Activated gamma-delta T cell (primary cell): ENCODE data around the gene SCN7A.
"Not testable (repeated sequence)": the region's sequence is repeated elsewhere in the genome, so short reads cannot be mapped to it uniquely, and the experiment has no call there.

ENCODE experiments used
- DNase-seq: peaks from one replicate; lab custom pipeline; 2025; lab: John Stamatoyannopoulos, UW

SCN7A gene

DNA sequence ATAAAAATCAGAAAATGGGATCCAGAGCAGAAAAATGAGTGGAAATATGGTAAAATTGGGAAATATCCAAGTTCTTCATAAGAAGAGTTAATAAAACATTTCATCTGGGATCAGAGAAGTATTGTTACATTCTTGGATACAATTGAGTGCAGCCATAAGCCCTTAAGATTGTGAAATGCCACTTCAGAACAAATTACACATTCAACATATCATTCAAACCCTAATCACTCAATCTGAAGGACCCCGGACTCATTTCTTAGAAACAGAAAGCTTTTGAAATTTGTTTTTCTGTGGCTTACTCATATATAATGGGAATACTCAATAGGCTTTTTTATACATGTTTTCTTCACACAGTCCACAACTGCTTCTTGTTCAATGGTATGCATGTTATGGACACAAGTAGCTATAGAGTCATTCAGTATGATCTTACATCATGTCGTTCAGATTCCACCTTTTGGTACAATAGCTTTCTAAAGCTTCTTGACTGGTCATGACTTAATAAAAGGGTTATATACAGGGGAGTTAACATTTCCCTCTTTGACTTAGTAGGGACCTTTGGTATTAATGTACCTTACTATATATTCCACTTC lies 39.9 kb downstream of the SCN7A start:
- DNase-seq = no peak

- DNase-seq = no peak
Observed at GRCh38 chr2:166451468-166451867, 42.6 kb downstream of the SCN7A start.

DNA sequence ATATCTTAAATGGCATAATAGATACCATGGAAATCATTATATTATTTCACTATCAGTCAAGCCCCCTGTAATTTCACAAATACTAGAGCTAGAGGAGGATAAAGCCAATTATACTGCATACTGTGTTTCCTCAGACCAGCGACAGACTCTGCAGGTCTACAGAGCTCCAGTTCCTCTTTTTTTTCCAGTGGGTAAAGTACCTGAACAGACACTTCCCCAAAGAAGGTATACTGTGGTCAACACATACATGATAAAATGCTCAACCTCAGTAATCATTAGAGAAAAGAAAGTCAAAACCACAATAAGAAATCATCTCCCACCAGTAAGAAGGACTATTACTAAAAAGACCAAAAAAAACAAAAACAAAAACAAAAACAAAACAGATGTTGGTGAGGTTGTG lies 44.6 kb downstream of the SCN7A start:
- DNase-seq = no peak

GRCh38 chr2:166448106-166448505 lies 45.9 kb downstream of the SCN7A start:
- no peak for DNase-seq

DNA sequence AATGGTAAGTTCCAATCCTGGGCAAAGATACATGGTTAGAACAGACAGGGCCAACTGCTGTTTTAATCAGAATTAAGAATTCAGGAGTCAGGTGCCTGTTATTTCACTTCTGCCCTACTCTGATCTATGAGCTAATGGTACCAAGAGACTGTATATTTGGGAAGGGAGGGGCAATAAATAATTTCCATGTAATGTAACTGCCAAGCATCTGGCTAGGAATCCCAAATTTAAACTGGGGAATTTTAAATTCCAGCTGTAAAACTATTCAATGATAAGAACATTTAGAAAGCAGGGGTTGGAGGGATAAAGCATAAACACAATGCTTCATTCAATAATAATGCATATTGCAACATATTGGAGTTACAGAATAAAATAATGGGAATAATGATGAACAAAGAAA lies 49.7 kb downstream of the SCN7A start:
- DNase-seq = no peak

DNA sequence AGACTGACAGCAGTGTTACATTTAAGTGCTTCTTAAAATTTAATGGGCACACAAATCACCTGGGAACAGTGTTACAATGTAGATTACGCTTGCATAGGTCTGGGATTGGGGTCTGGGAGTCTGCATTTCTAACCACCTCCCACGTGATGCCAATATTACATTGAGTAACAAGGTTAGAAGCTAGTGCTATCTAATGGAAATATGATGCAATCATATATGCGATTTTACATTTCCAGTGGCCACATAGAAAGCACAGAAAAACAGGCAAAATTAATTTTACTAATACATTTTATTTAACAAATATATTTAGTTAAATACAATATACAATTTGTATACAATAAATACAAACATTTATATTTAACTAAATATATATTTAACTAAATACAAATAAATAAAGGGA lies 53.7 kb downstream of the SCN7A start:
- DNase-seq = no peak

DNA sequence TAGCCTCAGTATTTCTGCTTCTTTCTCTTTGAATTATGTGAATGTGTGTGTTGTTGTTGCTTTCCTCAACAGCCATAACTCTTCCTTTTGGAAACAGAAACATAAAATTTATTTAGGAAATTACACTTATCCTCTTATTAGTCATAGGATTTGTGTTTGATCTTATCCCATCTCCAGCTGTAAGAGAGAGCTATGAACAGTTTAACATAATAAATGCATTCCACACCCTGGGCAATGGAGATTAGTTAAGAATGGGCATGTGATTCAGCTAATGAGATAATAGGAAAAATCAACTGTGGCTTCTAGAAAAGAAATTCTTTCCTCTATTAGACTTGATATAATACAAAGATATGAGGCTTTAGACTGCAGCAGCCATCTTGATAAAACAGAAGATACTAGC lies 55.0 kb downstream of the SCN7A start:
- no peak for DNase-seq

DNA sequence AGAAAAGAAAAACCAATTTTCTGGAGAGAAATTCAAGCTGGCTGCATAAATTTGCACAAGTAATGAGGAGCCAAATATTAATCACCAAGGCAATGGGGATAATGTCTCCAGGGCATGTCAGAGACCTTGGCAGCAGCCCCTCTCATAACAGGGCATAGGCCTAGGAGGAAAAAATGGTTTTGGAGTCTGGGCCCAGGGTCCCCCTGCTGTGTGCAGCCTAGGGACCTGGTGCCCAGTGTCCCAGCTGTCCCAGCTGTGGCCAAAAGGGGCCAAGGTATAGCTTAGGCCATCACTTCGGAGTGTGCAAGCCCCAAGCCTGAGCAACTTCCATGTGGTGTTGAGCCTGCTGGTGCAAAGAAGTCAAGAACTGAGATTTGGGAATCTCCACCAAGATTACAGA lies 57.1 kb downstream of the SCN7A start:
- no peak for DNase-seq

- no peak for DNase-seq
Observed at GRCh38 chr2:166436189-166436588, 57.9 kb downstream of the SCN7A start.

- no peak for DNase-seq
Observed at GRCh38 chr2:166434491-166434890, 59.6 kb downstream of the SCN7A start.

DNA sequence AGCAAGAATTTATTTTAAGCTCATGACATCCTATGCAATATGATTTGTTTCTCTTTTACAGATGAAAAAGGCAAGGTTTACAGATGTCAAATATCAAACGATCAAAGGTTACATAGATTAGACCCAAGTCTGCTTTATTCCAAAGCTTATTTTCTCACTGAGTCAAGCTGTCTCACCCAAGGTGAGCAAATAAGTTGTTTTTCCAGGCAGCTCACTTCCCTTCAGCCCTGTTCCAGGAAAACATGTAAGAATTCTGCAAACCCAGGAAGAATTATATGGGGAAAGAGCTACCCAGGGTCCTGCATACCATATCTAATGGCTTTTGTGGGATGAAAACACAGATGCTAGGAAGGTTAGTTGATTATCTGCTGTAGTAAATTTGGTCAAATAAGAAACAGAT lies 60.6 kb downstream of the SCN7A start:
- DNase-seq = no peak

DNA sequence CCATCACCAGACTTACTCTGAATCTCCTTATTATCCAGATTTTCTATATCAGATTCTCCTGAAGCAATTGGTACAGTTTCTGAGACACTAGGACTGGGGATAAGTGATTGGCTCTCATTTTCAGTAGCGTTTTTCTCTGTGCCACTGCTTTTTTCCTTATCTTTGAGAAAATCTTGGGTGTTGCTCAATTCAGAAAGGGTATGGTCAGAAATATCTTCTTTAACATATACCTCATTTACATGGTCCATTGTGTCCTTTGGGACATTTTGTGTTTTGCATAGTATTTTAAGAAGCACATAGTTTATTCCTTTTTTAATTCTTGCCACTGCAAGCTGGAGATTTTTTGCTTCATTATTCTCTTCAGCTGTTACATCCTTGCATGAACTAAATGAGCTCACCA lies 61.7 kb downstream of the SCN7A start:
- DNase-seq = no peak

GRCh38 chr2:166424841-166425240 lies 69.2 kb downstream of the SCN7A start:
- DNase-seq = no peak

GRCh38 chr2:166419616-166419934 lies 74.5 kb downstream of the SCN7A start:
- no peak for DNase-seq

- DNase-seq = no peak
Observed at GRCh38 chr2:166418853-166419615, 75.0 kb downstream of the SCN7A start.

DNA sequence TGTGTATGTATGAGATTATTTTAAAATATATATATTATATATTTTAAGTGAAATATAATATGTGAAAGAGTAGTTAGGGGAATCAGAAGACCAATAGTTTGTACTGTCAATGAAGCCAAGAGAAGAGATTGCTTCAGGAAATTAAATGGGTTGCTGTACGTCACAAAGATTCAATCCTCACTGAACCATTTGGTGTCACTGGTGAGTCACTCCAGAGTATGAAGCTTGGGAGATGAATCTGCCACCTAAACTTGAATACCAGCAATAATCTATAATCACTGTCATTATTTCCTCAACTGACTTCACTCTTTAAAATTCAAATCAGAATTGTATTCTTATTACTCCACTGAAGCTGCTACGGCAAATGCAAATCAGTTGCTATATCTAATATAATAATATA lies 76.4 kb downstream of the SCN7A start:
- no peak for DNase-seq

DNA sequence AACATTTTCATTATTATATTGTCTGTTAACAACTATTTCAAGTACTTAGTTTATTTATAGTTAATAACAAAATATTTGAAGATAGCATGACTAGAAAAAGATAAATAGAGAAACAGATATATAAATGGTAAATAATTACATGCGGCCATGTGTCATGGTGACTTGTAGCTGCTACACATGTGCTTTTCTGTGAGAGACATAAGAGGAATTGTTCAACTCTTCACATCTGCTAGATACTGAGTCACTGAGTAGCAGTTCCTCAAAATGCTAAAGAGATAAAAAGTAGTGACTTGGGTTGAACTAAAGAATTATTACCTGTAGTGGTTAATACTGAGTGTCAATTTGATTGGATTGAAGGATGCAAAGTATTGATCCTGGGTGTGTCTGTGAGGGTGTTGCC lies 80.8 kb downstream of the SCN7A start:
- DNase-seq = no peak

- DNase-seq = no peak
Observed at GRCh38 chr2:166411473-166412230, 82.4 kb downstream of the SCN7A start.

GRCh38 chr2:166410828-166411472 lies 83.1 kb downstream of the SCN7A start:
- no peak for DNase-seq

DNA sequence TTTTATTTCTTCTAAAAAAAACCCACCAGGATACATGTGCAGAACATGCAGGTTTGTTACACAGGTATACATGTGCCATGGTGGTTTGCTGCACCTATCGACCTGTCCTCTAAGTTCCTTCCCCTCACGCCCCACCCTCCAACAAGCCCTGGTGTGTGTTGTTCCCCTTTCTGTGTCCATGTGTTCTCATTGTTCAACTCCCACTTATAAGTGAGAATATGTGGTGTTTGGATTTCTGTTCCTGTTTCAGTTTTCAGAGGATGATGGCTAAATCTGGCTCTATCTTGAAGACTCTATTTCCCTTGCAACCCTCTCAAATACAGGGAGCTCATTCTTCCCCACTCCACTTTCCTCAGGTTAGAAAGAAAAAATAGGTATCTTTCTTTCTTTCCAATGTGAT lies 86.3 kb downstream of the SCN7A start:
- not testable (repeated sequence) for DNase-seq

DNA sequence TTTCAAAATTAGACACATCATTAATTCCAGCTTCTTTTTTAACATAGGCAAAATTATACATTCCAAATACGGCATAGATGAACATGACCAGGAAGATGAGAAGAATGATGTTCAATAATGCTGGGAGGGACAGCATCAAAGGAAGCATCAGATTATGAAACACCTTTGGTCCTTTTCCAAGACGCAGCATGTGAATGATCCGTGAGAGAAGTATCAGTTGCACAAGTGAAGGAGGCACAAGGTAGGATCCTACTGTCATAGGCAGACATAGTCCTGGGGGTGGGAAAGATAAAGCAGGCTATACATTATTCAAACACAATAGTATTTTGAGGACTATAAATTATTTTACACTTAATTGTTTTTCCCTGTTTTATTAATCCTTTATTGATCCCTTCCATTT lies 87.7 kb downstream of the SCN7A start:
- DNase-seq = no peak

DNA sequence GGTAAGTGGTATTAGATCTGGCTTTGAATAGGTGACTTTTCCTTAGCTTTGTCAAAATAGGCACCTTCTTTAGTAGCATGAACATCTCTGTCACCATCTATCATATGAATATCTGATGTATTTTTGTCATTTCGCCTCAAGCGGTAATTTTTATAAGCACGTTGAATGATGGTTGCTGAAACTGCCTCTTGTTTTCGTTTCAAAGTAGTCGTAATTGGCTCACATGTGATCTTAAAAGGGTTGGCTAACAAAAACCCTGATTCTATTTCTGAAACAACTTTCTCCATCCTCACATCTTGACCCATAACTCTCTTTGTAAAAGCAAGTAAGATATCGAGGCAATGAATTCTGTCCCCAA lies 88.5 kb downstream of the SCN7A start:
- DNase-seq = no peak
